ENCODE data around the gene BRSK2.

DNA sequence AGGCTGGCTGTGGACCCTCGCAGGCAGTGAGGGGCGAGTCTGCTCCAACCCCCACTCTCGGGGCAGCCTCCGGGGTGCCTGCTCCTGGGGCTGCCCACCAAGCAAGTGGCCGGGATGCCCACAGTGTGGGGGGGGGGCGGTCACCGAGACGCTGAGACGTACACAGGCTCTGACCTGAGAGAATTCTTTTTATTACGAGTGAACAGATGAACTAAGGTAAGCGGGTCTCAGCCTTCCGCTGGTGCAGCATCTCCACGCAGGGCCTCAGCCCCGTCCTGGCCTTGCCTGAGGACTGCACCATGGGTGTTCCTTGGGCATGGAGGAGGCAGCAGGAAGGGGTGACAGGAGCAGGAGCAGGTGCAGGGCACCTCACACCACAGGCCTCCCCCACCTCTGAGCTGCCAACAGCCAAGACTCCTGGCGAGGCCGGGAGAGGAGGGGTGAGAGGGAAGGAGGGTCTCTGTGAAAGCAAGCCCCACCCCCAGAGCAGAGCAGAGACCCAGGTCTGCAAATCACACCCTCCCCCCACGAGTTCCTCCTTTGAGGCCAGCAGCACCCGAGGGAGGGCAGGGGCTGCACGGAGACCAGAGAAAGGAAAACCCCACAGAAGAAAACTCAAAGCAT is 79.7 kb downstream of the BRSK2 start:
- TF ChIP-seq EZH2 (IDR thresholded peaks at IDR 0.05; ENCODE audit: low read length, unreplicated experiment) = no peak
- TF ChIP-seq, protein P1, sequence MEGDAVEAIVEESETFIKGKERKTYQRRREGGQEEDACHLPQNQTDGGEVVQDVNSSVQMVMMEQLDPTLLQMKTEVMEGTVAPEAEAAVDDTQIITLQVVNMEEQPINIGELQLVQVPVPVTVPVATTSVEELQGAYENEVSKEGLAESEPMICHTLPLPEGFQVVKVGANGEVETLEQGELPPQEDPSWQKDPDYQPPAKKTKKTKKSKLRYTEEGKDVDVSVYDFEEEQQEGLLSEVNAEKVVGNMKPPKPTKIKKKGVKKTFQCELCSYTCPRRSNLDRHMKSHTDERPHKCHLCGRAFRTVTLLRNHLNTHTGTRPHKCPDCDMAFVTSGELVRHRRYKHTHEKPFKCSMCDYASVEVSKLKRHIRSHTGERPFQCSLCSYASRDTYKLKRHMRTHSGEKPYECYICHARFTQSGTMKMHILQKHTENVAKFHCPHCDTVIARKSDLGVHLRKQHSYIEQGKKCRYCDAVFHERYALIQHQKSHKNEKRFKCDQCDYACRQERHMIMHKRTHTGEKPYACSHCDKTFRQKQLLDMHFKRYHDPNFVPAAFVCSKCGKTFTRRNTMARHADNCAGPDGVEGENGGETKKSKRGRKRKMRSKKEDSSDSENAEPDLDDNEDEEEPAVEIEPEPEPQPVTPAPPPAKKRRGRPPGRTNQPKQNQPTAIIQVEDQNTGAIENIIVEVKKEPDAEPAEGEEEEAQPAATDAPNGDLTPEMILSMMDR (conservative IDR thresholded peaks at IDR 0.05; ENCODE audit: low read depth, low read length) = no peak
- TF ChIP-seq EZH2phosphoT487 (IDR thresholded peaks at IDR 0.05; ENCODE audit: borderline replicate concordance, low read length) = no peak
